GM18519 (cell line): Measurements from ENCODE around the gene FAM184A.
"Not testable (repeated sequence)": the region's sequence is repeated elsewhere in the genome, so short reads cannot be mapped to it uniquely, and the experiment has no call there.

ENCODE experiments used
- ATAC-seq: cut with Tn5 transposase; IDR thresholded peaks from one replicate; pipeline ENCODE4 v1.9.1; 2021; ENCODE audit warnings: mild to moderate bottlenecking, moderate library complexity; ENCODE audit not compliant: unreplicated experiment, low FRiP score

FAM184A gene

GRCh38 chr6:119078376-119079282 is at the start of gene FAM184A:
Gene FAM184A, minus strand, starts transcription at chr6:119078664. Its CDS starts 365 bp downstream, at chr6:119078299.
- ATAC-seq, result peak; percentile 66

DNA sequence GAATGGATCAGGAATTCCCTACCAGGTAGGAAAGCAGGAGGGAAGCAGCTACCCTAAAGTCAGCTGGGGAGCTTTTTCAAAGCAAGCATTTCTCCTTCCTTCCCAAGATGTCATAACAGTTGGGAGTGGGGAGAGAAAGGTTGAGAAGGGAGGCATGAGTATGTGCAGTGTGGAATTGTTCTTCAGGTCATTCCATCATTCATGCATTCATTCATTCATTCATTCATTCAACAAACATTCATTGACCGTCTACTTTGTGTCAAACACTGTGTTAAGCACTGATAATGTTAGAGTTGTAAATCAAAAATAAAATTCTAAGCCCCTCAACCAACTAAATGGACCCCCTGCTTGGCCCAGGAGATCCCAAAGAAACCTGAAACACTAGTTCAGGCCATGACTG is 49.2 kb upstream of the FAM184A start:
- ATAC-seq, result no peak

DNA sequence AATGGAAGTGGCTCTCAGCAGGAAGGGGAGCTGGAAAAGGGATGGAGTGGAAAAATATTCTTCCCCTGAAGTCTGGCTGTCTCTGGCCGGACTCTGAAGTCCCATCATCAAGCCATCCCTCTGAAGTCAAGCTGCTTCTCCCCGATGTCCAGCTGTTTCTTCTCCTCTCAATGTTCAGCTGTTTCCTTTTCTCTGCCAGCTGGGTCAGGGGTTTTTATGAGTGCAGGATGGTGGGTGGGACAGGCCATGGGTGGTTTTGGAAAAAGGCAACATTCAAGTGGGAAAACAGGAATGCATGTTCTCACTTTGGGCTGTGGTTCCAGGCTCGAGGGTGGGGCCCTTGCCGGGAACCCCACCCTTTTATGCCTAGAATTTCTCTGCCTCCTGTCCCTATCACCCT is 48.4 kb upstream of the FAM184A start:
- ATAC-seq, result no peak

- no peak for ATAC-seq
Observed at GRCh38 chr6:119126140-119126539, 47.7 kb upstream of the FAM184A start.

DNA sequence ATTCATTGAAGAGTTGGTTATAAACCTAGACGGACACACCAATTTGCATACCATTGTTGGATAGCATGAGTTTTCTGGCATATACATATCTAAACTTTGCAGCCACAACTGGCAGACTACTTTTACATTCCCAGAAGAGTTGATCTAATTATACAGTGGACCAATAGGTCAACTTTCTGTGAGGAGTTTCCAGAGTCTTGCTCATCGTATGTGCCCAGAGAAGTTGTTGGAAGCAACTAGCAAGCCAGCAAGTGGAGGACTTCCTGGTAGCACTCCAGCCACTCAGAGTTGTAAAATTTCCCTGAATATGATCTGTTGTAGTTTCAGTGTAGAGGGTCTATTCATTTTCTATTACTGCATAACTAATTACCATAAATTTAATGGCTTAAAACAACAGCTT is 47.1 kb upstream of the FAM184A start:
- ATAC-seq, result no peak

- ATAC-seq, result no peak
Observed at GRCh38 chr6:119124079-119124824, 45.8 kb upstream of the FAM184A start.

DNA sequence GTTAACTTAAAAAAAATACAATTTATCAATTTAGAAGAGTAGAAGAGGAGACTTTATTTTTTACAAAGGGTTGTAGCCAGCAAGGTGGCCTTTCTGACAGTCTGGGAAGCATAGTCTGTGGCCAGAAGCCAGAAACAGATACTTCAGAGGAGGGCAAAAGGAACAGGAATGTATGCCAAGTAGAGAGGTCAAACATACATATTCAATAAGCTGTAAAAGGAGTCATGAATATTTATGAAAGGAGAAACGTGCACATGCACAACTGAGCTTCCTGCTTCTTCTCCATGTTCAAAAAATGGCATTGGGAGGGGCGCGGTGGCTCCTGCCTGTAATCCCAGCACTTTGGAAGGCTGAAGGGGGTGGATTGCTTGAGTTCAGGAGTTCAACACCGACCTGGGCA is 43.9 kb upstream of the FAM184A start:
- no peak for ATAC-seq

DNA sequence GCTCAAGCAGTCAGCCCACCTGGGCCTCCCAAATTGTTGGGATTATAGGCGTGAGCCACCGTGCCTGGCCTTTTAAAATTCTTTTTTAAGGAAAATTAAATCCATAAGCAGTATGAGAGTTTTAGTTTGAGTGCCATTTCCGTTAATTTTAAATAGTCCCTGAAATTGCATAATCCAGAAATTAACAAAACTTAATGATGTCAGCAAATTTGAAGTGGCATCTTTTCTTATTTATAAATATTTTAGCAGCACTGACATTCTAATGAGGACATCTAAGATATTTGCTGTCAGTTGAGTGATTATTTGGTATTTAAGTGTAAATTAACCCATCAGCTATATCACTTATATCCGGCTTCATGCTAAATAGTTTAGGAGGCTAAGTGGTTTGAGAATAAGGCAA is 42.9 kb upstream of the FAM184A start:
- no peak for ATAC-seq

DNA sequence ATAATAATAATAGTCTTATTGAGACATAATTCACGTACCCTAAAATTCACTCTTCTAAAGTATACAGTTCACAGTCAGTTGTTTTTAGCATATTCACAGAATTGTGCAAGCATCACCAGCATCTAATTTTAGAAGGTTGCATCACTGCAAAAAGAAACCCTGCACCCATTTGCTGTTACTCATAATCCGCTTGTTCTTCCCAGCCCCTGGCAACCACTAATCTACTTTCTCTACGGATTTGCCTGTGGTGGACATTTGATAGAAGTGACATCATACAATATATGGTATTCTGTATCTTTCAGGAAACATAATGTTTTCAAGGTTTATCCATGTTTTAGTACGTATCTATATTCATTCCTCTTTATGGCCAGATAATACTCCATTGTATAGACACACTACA is 41.5 kb upstream of the FAM184A start:
- ATAC-seq, result no peak

DNA sequence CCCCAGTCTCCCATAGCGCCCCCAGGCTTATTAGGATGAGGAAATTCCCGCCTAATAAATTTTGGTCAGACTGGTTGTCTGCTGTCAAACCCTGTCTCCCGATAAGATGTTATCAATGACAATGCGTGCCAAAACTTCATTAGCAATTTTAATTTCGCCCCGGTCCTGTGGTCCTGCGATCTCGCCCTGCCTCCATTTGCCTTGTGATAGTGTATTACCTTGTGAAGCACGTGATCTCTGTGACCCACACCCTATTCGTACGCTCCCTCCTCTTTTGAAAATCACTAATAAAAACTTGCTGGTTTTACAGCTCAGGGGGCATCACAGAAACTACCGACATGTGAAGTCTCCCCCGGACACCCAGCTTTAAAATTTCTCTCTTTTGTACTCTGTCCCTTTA is 40.6 kb upstream of the FAM184A start:
- ATAC-seq, result not testable (repeated sequence)

DNA sequence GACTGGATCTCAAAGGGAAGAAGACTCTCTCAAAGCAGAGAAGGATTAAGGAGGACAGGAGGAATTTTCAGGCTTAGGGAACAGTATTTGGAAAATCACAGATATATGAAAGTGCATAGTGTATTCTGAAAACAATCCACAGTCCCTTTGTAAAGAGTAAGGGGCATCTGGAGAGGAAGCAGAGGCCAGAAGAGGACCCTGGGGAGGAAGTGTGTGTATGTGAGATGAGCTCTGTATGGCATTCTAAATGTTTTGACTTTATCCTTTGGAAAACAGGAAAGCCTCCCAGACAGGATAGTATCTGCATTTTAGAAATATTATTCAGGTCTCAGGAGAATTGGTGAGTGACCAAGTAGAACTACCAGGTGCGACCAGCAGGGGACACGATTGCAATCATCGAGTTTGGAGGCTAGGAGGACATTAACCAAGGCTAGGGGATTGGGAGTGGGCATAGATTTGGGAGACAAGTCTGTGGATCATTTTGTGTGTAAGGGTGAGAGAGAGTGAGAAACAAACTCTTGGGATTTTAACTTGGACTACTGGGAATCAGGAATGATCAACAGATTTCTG is 38.3 kb upstream of the FAM184A start:
- no peak for ATAC-seq

DNA sequence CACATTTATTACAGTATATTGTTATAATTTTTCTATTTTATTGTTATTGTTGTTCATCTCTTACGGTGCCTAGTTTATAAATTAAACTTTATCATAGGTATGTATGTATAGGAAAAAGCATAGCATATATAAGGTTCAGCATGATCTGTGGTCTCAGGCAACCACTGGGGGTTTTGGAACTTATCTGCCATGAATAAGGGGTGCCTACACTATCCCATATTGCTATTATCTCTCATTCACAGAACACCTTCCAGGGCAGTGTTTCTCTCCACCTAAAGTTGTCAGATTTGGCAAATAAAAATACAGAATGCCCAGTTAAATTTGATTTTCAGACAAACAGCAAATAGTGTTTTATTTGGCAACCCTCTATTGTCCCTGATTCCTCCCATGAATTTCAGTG is 35.5 kb upstream of the FAM184A start:
- no peak for ATAC-seq

GRCh38 chr6:119112812-119113530 is 34.5 kb upstream of the FAM184A start:
- no peak for ATAC-seq

GRCh38 chr6:119110601-119111548 is 32.4 kb upstream of the FAM184A start:
- peak; percentile 89 for ATAC-seq

GRCh38 chr6:119109654-119110325 is 31.3 kb upstream of the FAM184A start:
- ATAC-seq, result no peak

- ATAC-seq, result no peak
Observed at GRCh38 chr6:119108076-119108475, 29.6 kb upstream of the FAM184A start.

DNA sequence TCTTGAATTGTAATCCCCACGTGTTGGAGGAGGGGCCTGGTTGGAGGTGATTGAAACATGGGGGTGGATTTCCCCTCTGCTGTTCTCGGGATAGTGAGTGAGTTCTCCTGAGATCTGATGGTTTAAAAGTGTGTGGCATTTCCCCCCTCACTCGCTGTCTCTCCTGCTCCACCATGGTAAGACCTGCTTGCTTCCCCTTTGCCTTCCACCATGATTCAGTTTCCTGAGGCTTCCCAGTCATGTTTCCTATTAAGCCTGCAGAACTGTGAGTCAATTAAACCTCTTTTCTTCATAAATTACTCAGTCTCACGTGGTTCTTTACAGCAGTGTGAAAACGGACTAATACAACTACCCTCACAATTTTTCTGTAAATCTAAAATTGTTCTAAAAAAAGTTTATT is 26.8 kb upstream of the FAM184A start:
- no peak for ATAC-seq

DNA sequence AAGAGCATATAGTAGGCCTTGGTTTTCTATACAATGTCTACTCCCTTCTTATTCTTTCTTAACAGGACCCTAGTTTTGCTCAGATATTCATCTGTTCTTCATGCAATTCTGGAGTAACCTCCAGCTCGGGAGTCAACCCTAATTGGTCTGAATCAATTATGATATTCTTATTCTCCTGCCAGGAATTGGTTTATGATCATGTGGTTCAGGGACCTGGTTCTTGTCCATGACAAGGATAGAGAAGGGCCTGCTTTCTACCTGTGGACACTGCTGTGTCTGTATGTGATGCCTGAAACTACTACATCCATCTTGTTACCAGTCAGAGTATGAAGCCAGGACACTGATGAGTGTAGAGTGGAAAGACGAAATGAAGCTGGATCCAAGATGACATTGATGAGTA is 24.4 kb upstream of the FAM184A start:
- no peak for ATAC-seq

GRCh38 chr6:119100115-119100514 is 21.7 kb upstream of the FAM184A start:
- no peak for ATAC-seq
